Breast epithelium (tissue), 3 donors: ENCODE data around the gene ITGAL.

Experiments
- CTCF ChIP-seq, 3 donors: fragments of 450-650 bp; IDR thresholded peaks; one replicate each; pipeline ENCODE4 v1.5.1; 2016 to 2017; ENCODE audit warnings: antibody characterized with exemption in 3 of 3, mild to moderate bottlenecking in 3 of 3, moderate library complexity in 3 of 3
- POLR2A ChIP-seq: fragments of 450-650 bp; IDR thresholded peaks from one replicate; pipeline ENCODE4 v1.6.1; 2016; ENCODE audit warnings: antibody characterized with exemption, mild to moderate bottlenecking, moderate library complexity
- POLR2AphosphoS5 ChIP-seq, 3 donors: sonication (generic); formaldehyde crosslinking; IDR thresholded peaks; one replicate each; pipeline ENCODE4 v1.6.1; 2017; ENCODE audit warnings: antibody characterized with exemption in 3 of 3

GRCh38 chr16:30552956-30553355 is 80.4 kb downstream of the ITGAL start:
- TF ChIP-seq CTCF (IDR thresholded peaks at IDR 0.05) (no peak), POLR2AphosphoS5 (IDR thresholded peaks at IDR 0.05) (no peak), POLR2A (no peak)
